Neutrophil (primary cell): Measurements from ENCODE around the gene GFPT1.

ENCODE experiments used
- H3K27ac ChIP-seq: fragments of 200-600 bp; sonication (generic); 2 replicates; pipeline ENCODE4 v1.5.1; 2016; ENCODE audit warnings: mild to moderate bottlenecking, moderate library complexity
- H3K27me3 ChIP-seq: fragments of 200-600 bp; sonication (generic); 2 replicates; pipeline ENCODE4 v1.6.0; 2016; ENCODE audit warnings: mild to moderate bottlenecking
- H3K36me3 ChIP-seq: fragments of 200-600 bp; sonication (generic); 2 replicates; pipeline ENCODE4 v1.5.1; 2017
- H3K4me1 ChIP-seq, 2 experiments: fragments of 200-600 bp in 1 of 2; sonication (generic) in 1 of 2; 1 replicate in 1 of 2; 2 replicates in 1 of 2; pipeline versions ENCODE4 v1.5.1 to v1.6.1; 2013 to 2016; ENCODE audit warnings: low read depth in 1 of 2, low read length in 1 of 2, mild to moderate bottlenecking in 1 of 2, moderate library complexity in 1 of 2; ENCODE audit not compliant: control insufficient read depth in 1 of 2, insufficient read depth in 1 of 2
- H3K4me3 ChIP-seq, 2 experiments: fragments of 200-600 bp in 1 of 2; sonication (generic) in 1 of 2; 1 replicate in 1 of 2; 2 replicates in 1 of 2; pipeline ENCODE4 v1.5.1; 2013 to 2016; ENCODE audit warnings: low read depth in 1 of 2, low read length in 1 of 2, mild to moderate bottlenecking in 1 of 2, moderate library complexity in 1 of 2
- H3K9me3 ChIP-seq: fragments of 200-600 bp; sonication (generic); 2 replicates; pipeline ENCODE4 v1.5.1; 2016
- TF ChIP-seq, protein P1 (sequence below): fragments of 200-600 bp; sonication (generic); IDR thresholded peaks from 2 replicates; pipeline ENCODE4 v1.5.1; 2016; ENCODE audit warnings: antibody characterized with exemption

The GFPT1 gene

GRCh38 chr2:69400121-69400520 lies 13.1 kb upstream of the GFPT1 start:
- H3K27ac ChIP-seq: no peak overlapping the region
- no peaks in the 10 kb centered on the region for H3K27me3 ChIP-seq
- H3K36me3 ChIP-seq: peaks cover 76% of the 10 kb centered on the region
- TF ChIP-seq, protein P1, sequence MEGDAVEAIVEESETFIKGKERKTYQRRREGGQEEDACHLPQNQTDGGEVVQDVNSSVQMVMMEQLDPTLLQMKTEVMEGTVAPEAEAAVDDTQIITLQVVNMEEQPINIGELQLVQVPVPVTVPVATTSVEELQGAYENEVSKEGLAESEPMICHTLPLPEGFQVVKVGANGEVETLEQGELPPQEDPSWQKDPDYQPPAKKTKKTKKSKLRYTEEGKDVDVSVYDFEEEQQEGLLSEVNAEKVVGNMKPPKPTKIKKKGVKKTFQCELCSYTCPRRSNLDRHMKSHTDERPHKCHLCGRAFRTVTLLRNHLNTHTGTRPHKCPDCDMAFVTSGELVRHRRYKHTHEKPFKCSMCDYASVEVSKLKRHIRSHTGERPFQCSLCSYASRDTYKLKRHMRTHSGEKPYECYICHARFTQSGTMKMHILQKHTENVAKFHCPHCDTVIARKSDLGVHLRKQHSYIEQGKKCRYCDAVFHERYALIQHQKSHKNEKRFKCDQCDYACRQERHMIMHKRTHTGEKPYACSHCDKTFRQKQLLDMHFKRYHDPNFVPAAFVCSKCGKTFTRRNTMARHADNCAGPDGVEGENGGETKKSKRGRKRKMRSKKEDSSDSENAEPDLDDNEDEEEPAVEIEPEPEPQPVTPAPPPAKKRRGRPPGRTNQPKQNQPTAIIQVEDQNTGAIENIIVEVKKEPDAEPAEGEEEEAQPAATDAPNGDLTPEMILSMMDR: no peak
- no peak overlapping the region for H3K4me3 ChIP-seq
- no peaks in the 10 kb centered on the region for H3K4me1 ChIP-seq
- no peaks in the 10 kb centered on the region for H3K9me3 ChIP-seq

- H3K9me3 ChIP-seq: no peaks in the 10 kb centered on the region
Measured at GRCh38 chr2:69397234-69397633, 10.2 kb upstream of the GFPT1 start.

DNA sequence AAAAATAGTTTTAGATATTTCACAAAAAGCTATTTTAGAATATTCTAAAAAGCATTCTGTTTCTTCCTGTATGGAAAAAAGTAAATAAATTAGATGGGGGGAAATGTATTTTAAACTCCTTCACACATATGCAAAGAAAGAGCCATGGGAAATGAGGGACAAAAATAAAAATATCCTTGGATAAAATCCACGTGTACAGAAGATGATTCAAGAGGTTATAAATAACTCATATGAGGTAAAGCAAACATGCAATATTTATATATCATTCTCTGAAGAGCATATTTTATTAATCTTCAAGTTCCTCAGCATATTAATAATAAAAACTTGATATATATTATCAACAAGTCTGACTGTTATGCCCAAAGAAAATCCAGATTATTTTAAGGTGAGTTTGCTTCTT lies 8.8 kb upstream of the GFPT1 start:
- Histone ChIP-seq H3K27me3 (no peaks in the 10 kb centered on the region), H3K4me1 (peaks cover 0 to 1% of the 10 kb centered on the region in 2 experiments), H3K4me3 (no peak overlapping the region), H3K27ac (no peak overlapping the region), H3K9me3 (no peaks in the 10 kb centered on the region), H3K36me3 (peaks cover 57% of the 10 kb centered on the region)
- TF ChIP-seq, protein P1: no peak

More at GRCh38 chr2:69397234-69397633, 10.2 kb upstream of the GFPT1 start:
- Histone ChIP-seq H3K4me3 (no peak overlapping the region), H3K36me3 (peaks cover 69% of the 10 kb centered on the region), H3K4me1 (no peaks in the 10 kb centered on the region), H3K27me3 (no peaks in the 10 kb centered on the region), H3K27ac (no peak overlapping the region)
- TF ChIP-seq, protein P1: no peak

- Histone ChIP-seq H3K9me3 (no peaks in the 10 kb centered on the region), H3K27me3 (no peaks in the 10 kb centered on the region), H3K4me3 (no peak overlapping the region), H3K27ac (no peak overlapping the region), H3K36me3 (peaks cover 39% of the 10 kb centered on the region), H3K4me1 (peaks cover 7 to 8% of the 10 kb centered on the region in 2 experiments)
- TF ChIP-seq, protein P1: no peak
Measured at GRCh38 chr2:69393963-69394362, 6.9 kb upstream of the GFPT1 start.

GRCh38 chr2:69390471-69390870 lies 3.4 kb upstream of the GFPT1 start:
- Histone ChIP-seq H3K9me3 (no peaks in the 10 kb centered on the region), H3K27me3 (no peaks in the 10 kb centered on the region), H3K27ac (peak overlapping the region; percentile 45), H3K36me3 (peaks cover 19% of the 10 kb centered on the region), H3K4me1 (peaks cover 26 to 30% of the 10 kb centered on the region in 2 experiments), H3K4me3 (no peak overlapping the region)
- TF ChIP-seq, protein P1: no peak

DNA sequence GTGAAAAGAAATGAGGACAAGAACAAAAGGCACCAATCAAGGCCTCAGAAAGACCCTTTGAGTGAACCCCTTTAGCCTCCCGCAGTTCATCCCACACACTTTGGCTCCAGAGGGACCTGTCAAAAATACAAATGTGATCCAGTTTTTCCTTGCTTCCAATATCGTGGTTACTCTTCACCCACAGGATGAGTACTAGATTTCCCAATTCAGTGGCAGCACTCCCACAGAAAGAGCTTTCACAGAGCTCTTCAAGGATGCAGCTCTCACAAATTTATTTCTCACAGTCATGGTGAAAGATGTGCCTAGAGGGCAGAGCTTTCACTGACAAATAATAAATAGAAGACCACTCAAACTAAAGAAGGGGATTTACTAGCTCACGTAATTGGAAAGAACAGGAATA lies 3.0 kb upstream of the GFPT1 start:
- TF ChIP-seq, protein P1: no peak
- no peak overlapping the region for H3K27ac ChIP-seq
- peaks cover 27 to 30% of the 10 kb centered on the region in 2 experiments for H3K4me1 ChIP-seq
- no peaks in the 10 kb centered on the region for H3K9me3 ChIP-seq
- H3K4me3 ChIP-seq: no peak overlapping the region
- H3K27me3 ChIP-seq: no peaks in the 10 kb centered on the region
- peaks cover 17% of the 10 kb centered on the region for H3K36me3 ChIP-seq
